ENCODE results near the gene PRR14L.

Gene PRR14L

GRCh38 chr22:31654408-31654807, 95.5 kb downstream of the PRR14L start:
- H2AFZ ChIP-seq (ENCODE audit: low read length) = no peak overlapping the region
- no peaks in the 10 kb centered on the region for H3K36me3 ChIP-seq (replicated peaks; ENCODE audit: insufficient read depth, low read length)
- no peak overlapping the region for H3K27ac ChIP-seq (ENCODE audit: low read length)
- H3K9ac ChIP-seq (ENCODE audit: low read length) = no peak overlapping the region
- 0 out of 2 replicates have a peak, but pooled peaks cover 9% of the 10 kb centered on the region for H3K4me1 ChIP-seq (ENCODE audit: low read length)
- no peak for TF ChIP-seq EZH2 (optimal IDR thresholded peaks at IDR 0.05; ENCODE audit: low read depth, low read length)
- TF ChIP-seq CTCF (IDR thresholded peaks at IDR 0.05; ENCODE audit: low read length) = no peak
- TF ChIP-seq EZH2phosphoT487 (IDR thresholded peaks at IDR 0.05; ENCODE audit: low read length) = no peak
- H3K4me2 ChIP-seq (ENCODE audit: low read depth, low read length) = no peak overlapping the region
- H4K20me1 ChIP-seq (ENCODE audit: insufficient read depth, low read length) = 0 out of 2 replicates have a peak, but pooled peaks cover 3% of the 10 kb centered on the region
- H3K27me3 ChIP-seq (replicated peaks; ENCODE audit: insufficient read depth, low read length) = no peaks in the 10 kb centered on the region
- H3K79me2 ChIP-seq (ENCODE audit: low read length) = peaks cover 92% of the 10 kb centered on the region
- no peaks in the 10 kb centered on the region for H3K9me3 ChIP-seq (replicated peaks; ENCODE audit: insufficient read depth, low read length)
- no peaks in the 10 kb centered on the region for H3K9me2 ChIP-seq (replicated peaks; ENCODE audit: insufficient read depth, low read length)
- no peak for DNase-seq
- 0 out of 2 replicates have a peak, but pooled peaks cover 3% of the 10 kb centered on the region for H3F3A ChIP-seq (ENCODE audit: insufficient read depth, low read length)
- H3K4me3 ChIP-seq (ENCODE audit: low read length) = no peak overlapping the region

- DNase-seq = no peak
- Histone ChIP-seq H4K20me1 (ENCODE audit: insufficient read depth, low read length) (0 out of 2 replicates have a peak, but pooled peaks cover 3% of the 10 kb centered on the region), H2AFZ (ENCODE audit: low read length) (no peak overlapping the region), H3K4me2 (ENCODE audit: low read depth, low read length) (no peak overlapping the region), H3K4me1 (ENCODE audit: low read length) (0 out of 2 replicates have a peak, but pooled peaks cover 9% of the 10 kb centered on the region), H3K4me3 (ENCODE audit: low read length) (no peak overlapping the region), H3K27ac (ENCODE audit: low read length) (no peak overlapping the region), H3K27me3 (replicated peaks; ENCODE audit: insufficient read depth, low read length) (no peaks in the 10 kb centered on the region), H3K9me3 (replicated peaks; ENCODE audit: insufficient read depth, low read length) (no peaks in the 10 kb centered on the region), H3K9ac (ENCODE audit: low read length) (no peak overlapping the region), H3K36me3 (replicated peaks; ENCODE audit: insufficient read depth, low read length) (0 out of 2 replicates have a peak, but pooled peaks cover 3% of the 10 kb centered on the region), H3K9me2 (replicated peaks; ENCODE audit: insufficient read depth, low read length) (no peaks in the 10 kb centered on the region), H3F3A (ENCODE audit: insufficient read depth, low read length) (0 out of 2 replicates have a peak, but pooled peaks cover 3% of the 10 kb centered on the region), H3K79me2 (ENCODE audit: low read length) (peaks cover 91% of the 10 kb centered on the region)
- TF ChIP-seq CTCF (IDR thresholded peaks at IDR 0.05; ENCODE audit: low read length) (no peak), EZH2 (optimal IDR thresholded peaks at IDR 0.05; ENCODE audit: low read depth, low read length) (no peak), EZH2phosphoT487 (IDR thresholded peaks at IDR 0.05; ENCODE audit: low read length) (no peak)
These were observed 96.0 kb downstream of the PRR14L start for GRCh38 chr22:31653944-31654343.

DNA sequence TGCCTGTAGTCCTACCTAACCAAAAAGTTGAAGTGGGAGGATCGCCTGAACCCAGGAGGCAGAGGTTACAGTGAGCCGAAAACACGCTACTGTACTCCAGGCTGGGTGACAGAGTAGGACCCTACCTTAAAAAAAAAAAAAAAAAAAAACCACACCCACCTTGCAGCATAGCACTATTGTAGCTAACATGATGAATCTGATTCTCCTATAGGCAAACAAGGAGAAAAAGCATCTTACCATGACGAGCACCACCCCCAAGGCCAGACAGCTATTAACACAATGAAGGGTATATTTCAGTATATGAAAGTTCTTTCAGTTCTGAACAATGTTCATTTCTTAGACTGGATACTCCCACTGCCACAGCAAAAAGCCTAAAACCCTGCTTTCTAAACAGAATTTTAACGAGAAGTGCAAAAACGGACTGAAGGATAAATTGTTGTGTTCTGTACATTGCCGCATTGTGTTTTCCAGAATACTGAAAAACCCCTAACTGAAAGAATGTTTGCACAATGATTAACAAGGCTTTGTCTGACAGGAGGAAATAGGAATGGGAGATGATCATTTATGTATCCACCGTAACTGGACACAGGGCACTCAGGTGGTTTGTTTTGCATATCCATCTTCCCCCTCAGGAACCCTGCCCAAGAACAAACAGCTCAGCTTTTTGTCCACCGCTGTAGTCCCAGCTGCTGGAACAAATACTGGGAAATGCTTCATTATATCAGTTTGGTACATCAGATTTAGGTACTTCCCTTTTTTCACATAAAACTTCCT, 96.8 kb downstream of the PRR14L start:
- Histone ChIP-seq H3F3A (ENCODE audit: insufficient read depth, low read length) (0 out of 2 replicates have a peak, but pooled peaks cover 3% of the 10 kb centered on the region), H3K27me3 (replicated peaks; ENCODE audit: insufficient read depth, low read length) (no peaks in the 10 kb centered on the region), H3K4me3 (ENCODE audit: low read length) (no peak overlapping the region), H3K36me3 (replicated peaks; ENCODE audit: insufficient read depth, low read length) (0 out of 2 replicates have a peak, but pooled peaks cover 3% of the 10 kb centered on the region), H3K9ac (ENCODE audit: low read length) (no peak overlapping the region), H3K27ac (ENCODE audit: low read length) (no peak overlapping the region), H3K79me2 (ENCODE audit: low read length) (peaks cover 87% of the 10 kb centered on the region), H3K4me2 (ENCODE audit: low read depth, low read length) (no peak overlapping the region), H3K9me2 (replicated peaks; ENCODE audit: insufficient read depth, low read length) (no peaks in the 10 kb centered on the region), H3K9me3 (replicated peaks; ENCODE audit: insufficient read depth, low read length) (no peaks in the 10 kb centered on the region), H3K4me1 (ENCODE audit: low read length) (0 out of 2 replicates have a peak, but pooled peaks cover 9% of the 10 kb centered on the region), H4K20me1 (ENCODE audit: insufficient read depth, low read length) (0 out of 2 replicates have a peak, but pooled peaks cover 1% of the 10 kb centered on the region), H2AFZ (ENCODE audit: low read length) (no peak overlapping the region)
- no peak for TF ChIP-seq EZH2 (optimal IDR thresholded peaks at IDR 0.05; ENCODE audit: low read depth, low read length)
- TF ChIP-seq CTCF (IDR thresholded peaks at IDR 0.05; ENCODE audit: low read length) = no peak
- no peak for TF ChIP-seq EZH2phosphoT487 (IDR thresholded peaks at IDR 0.05; ENCODE audit: low read length)
- no peak for DNase-seq

Data from MM.1S (cell line).